Suprapubic skin (tissue), 3 donors: Measurements from ENCODE around the gene ERMAP.

Experiments
- EP300 ChIP-seq: sonication (generic); formaldehyde crosslinking; IDR thresholded peaks from one replicate; pipeline ENCODE4 v1.6.1; 2017; ENCODE audit warnings: antibody characterized with exemption
- TF ChIP-seq, protein P1 (sequence below), 2 donors: fragments of 200-600 bp in 1 of 2; fragments of 450-650 bp in 1 of 2; sonication (generic) in 1 of 2; IDR thresholded peaks; one replicate each; pipeline ENCODE4 v1.5.1; 2016 to 2019; ENCODE audit warnings: antibody characterized with exemption in 2 of 2, mild to moderate bottlenecking in 1 of 2, moderate library complexity in 1 of 2

DNA sequence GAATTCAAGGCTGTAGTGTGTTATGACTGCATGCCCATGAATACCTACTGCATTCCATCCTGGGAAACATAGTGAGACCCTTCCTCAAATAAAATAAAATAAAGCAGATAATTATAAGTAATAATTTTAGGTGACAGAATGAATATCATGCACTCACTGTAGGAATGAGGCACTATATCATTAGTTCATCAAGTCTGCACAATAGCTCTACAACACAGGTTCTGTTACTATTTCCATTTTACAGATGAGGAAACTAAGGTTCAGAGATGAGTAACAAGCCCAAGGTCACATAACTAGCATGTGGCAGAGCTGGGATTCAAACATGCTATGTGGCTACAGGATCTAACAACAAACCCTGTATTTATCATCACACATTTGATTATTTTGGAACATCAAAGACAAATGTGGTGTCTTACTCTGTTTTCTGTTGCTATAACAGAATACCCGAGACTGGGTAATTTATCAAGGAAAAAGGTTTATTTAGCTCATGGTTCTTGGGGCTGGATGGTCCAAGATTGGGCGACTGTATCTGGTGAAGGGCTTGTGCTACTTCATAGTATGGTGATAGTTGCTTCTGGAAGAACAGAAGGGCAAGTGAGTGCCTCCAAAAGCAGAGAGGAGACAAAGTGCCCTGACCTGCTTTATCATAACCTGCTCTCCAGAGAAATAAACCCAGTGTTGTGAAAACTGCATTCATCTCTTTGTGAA is 24.7 kb downstream of the ERMAP start:
- TF ChIP-seq, protein P1, sequence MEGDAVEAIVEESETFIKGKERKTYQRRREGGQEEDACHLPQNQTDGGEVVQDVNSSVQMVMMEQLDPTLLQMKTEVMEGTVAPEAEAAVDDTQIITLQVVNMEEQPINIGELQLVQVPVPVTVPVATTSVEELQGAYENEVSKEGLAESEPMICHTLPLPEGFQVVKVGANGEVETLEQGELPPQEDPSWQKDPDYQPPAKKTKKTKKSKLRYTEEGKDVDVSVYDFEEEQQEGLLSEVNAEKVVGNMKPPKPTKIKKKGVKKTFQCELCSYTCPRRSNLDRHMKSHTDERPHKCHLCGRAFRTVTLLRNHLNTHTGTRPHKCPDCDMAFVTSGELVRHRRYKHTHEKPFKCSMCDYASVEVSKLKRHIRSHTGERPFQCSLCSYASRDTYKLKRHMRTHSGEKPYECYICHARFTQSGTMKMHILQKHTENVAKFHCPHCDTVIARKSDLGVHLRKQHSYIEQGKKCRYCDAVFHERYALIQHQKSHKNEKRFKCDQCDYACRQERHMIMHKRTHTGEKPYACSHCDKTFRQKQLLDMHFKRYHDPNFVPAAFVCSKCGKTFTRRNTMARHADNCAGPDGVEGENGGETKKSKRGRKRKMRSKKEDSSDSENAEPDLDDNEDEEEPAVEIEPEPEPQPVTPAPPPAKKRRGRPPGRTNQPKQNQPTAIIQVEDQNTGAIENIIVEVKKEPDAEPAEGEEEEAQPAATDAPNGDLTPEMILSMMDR (IDR thresholded peaks at IDR 0.05) = no peak
- TF ChIP-seq EP300 = no peak
